CD14-positive monocyte (primary cell): Measurements from ENCODE around the gene LTO1. TPM values are rescaled to one million over a fixed set of nuclear protein-coding genes. Genes with fewer than 3 reads are reported as not detected.

Experiments
- DNase-seq, 3 donors: peaks; one replicate each; pipeline ENCODE4 v3.0.0-alpha.2; 2011 to 2022
- H2AFZ ChIP-seq: 2 replicates; pipeline ENCODE4 v1.6.0; 2012; ENCODE audit warnings: mild to moderate bottlenecking, low read depth, low read length, inconsistent platforms; ENCODE audit not compliant: insufficient read depth, poor library complexity, severe bottlenecking
- H3K27ac ChIP-seq, 2 donors: 1 replicate in 1 of 2; 2 replicates in 1 of 2; pipeline ENCODE4 v1.5.1; 2012 to 2013; ENCODE audit warnings: low read length in 2 of 2, control low read depth in 1 of 2, inconsistent platforms in 1 of 2, low read depth in 1 of 2, mild to moderate bottlenecking in 1 of 2
- H3K27me3 ChIP-seq, 2 donors: one replicate each; pipeline versions ENCODE4 v1.6.0 to v1.6.1; 2011 to 2013; ENCODE audit warnings: low read length in 2 of 2; ENCODE audit not compliant: control insufficient read depth in 2 of 2, insufficient read depth in 2 of 2
- H3K36me3 ChIP-seq, 2 donors: replicated peaks in 1 of 2; 1 replicate in 1 of 2; 2 replicates in 1 of 2; pipeline versions ENCODE4 v1.5.1 to v1.6.1; 2012 to 2013; ENCODE audit warnings: low read length in 2 of 2, control low read depth in 1 of 2, inconsistent platforms in 1 of 2, mild to moderate bottlenecking in 1 of 2; ENCODE audit not compliant: insufficient read depth in 2 of 2, control insufficient read depth in 1 of 2
- H3K4me1 ChIP-seq, 2 donors: 1 replicate in 1 of 2; 2 replicates in 1 of 2; pipeline versions ENCODE4 v1.5.1 to v1.6.1; 2012 to 2013; ENCODE audit warnings: low read length in 2 of 2, control low read depth in 1 of 2, inconsistent platforms in 1 of 2, mild to moderate bottlenecking in 1 of 2, moderate library complexity in 1 of 2; ENCODE audit not compliant: insufficient read depth in 2 of 2, control insufficient read depth in 1 of 2
- H3K4me2 ChIP-seq: replicated peaks from 2 replicates; pipeline ENCODE3; 2012; ENCODE audit warnings: low read length, moderate library complexity, mild to moderate bottlenecking; ENCODE audit not compliant: poor library complexity, severe bottlenecking; ENCODE audit errors: extremely low read depth
- H3K4me3 ChIP-seq, 3 experiments: fragments of 200-600 bp in 1 of 3; sonication (generic) in 1 of 3; replicated peaks in 1 of 3; 1 replicate in 2 of 3; 2 replicates in 1 of 3; pipeline ENCODE4 v1.5.1; 2011 to 2013; ENCODE audit warnings: low read length in 3 of 3, mild to moderate bottlenecking in 3 of 3, control low read depth in 2 of 3, low read depth in 2 of 3, inconsistent platforms in 1 of 3, moderate library complexity in 1 of 3
- H3K79me2 ChIP-seq: 2 replicates; pipeline ENCODE4 v1.6.0; 2012; ENCODE audit warnings: mild to moderate bottlenecking, control low read depth, inconsistent platforms, low read length, moderate library complexity; ENCODE audit not compliant: insufficient read depth
- H3K9ac ChIP-seq: 2 replicates; pipeline ENCODE4 v1.6.0; 2017; ENCODE audit warnings: low read length, mild to moderate bottlenecking; ENCODE audit not compliant: insufficient read depth, poor library complexity, severe bottlenecking
- H3K9me3 ChIP-seq, 2 donors: replicated peaks in 1 of 2; 1 replicate in 1 of 2; 2 replicates in 1 of 2; pipeline versions ENCODE4 v1.5.1 to v1.6.1; 2012 to 2013; ENCODE audit warnings: low read length in 2 of 2, control low read depth in 1 of 2; ENCODE audit not compliant: control insufficient read depth in 1 of 2, insufficient read depth in 1 of 2
- H4K20me1 ChIP-seq: 2 replicates; pipeline ENCODE4 v1.6.0; 2012; ENCODE audit warnings: mild to moderate bottlenecking, low read length, control low read depth, moderate library complexity; ENCODE audit not compliant: insufficient read depth
- H3K27ac Mint-ChIP-seq, 7 donors: one replicate each; pipeline ENCODE4 v1.8.0; 2020; ENCODE audit warnings: mild to moderate bottlenecking in 7 of 7, mixed read lengths in 7 of 7, moderate library complexity in 6 of 7, inconsistent platforms in 2 of 7
- H3K27me3 Mint-ChIP-seq, 3 donors: one replicate each; pipeline ENCODE4 v1.8.0; 2021 to 2022; ENCODE audit warnings: low read depth in 3 of 3, mild to moderate bottlenecking in 3 of 3, mixed read lengths in 3 of 3, moderate library complexity in 3 of 3, inconsistent platforms in 1 of 3
- H3K36me3 Mint-ChIP-seq, 2 donors: one replicate each; pipeline ENCODE4 v1.8.0; 2020; ENCODE audit warnings: mixed read lengths in 2 of 2, inconsistent platforms in 1 of 2, mild to moderate bottlenecking in 1 of 2
- H3K4me1 Mint-ChIP-seq: one replicate; pipeline ENCODE4 v1.8.0; 2020; ENCODE audit warnings: mild to moderate bottlenecking, mixed read lengths
- H3K4me3 Mint-ChIP-seq, 2 donors: one replicate each; pipeline ENCODE4 v1.8.0; 2020; ENCODE audit warnings: mild to moderate bottlenecking in 2 of 2, mixed read lengths in 2 of 2, moderate library complexity in 1 of 2
- H3K9me3 Mint-ChIP-seq, 7 donors: one replicate each; pipeline ENCODE4 v1.8.0; 2020 to 2022; ENCODE audit warnings: mixed read lengths in 7 of 7, mild to moderate bottlenecking in 6 of 7, moderate library complexity in 6 of 7, inconsistent platforms in 2 of 7
- WGBS: methylation state at CpG from one replicate; pipeline ENCODE4 v1.1.5; 2013; ENCODE audit warnings: missing lambda C conversion rate; ENCODE audit not compliant: insufficient coverage; 5-methylcytosine and 5-hydroxymethylcytosine counted together
- intact Hi-C, 2 donors: fragments of 100-400 bp; cut with micrococcal nuclease; formaldehyde crosslinking; loops; one replicate each; pipeline versions ENCODE4 v1.15.0 to v1.15.1; 2023
- polyA plus RNA-seq, 3 donors: library from polyadenylated mRNA; depleted of rRNA in 1 of 3; unstranded in 2 of 3; stranded (reverse) in 1 of 3; fragments of 300-500 nt in 2 of 3; fragments of >200 nt in 1 of 3; fragmentation: Illumina TruSeq in 2 of 3; gene quantifications; 1 replicate in 2 of 3; 2 replicates in 1 of 3; pipeline ENCODE4 v1.2.3, GENCODE V29; 2012 to 2021
- TF ChIP-seq, protein P1 (sequence below): fragments of 200-600 bp; IDR thresholded peaks from one replicate; pipeline ENCODE4 v1.8.0; 2022; ENCODE audit warnings: antibody characterized with exemption, mild to moderate bottlenecking

LTO1 gene
- polyA plus RNA-seq, 3 donors, result 3.9 to 27.1 (median 5.2) TPM

DNA sequence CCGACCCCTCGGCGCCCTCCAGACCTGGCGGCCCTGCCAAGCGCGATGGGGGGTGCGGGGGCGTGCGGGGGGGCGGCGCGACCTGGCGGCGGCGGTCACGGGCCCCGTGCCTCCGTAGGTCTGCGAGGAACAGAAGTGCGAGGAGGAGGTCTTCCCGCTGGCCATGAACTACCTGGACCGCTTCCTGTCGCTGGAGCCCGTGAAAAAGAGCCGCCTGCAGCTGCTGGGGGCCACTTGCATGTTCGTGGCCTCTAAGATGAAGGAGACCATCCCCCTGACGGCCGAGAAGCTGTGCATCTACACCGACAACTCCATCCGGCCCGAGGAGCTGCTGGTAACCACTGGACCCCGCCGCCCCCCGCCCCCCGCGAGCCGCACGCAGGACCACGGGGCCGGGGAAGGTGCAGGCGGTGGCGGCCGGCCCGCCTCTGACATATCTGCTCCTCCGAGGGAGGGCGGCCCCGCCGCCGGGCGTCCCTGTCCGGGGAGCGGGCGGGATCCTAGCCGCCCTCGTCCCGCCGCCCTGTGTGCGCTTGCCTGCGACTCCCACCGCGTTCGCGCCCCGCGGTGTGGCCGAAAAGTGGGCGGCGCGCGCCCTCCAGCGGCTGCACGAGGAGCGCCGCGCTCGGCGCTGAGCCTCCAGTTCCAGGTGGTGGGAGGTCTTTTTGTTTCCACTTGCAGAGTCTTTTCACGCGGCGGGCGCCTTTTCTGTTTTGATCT, 32.1 kb downstream of the LTO1 start:
- peaks cover 25 to 55% of the 10 kb centered on the region in 2 donors for H3K27me3 ChIP-seq
- peak overlapping the region; percentile 83 for H2AFZ ChIP-seq
- H3K36me3 Mint-ChIP-seq, result peaks cover 2 to 3% of the 10 kb centered on the region in 2 donors
- peak overlapping the region; percentile 77 to 84 for H3K4me3 Mint-ChIP-seq
- H3K27me3 Mint-ChIP-seq, result peaks cover 45 to 69% (median 45%) of the 10 kb centered on the region in 3 donors
- H3K4me1 Mint-ChIP-seq, result peaks cover 23% of the 10 kb centered on the region
- no peak overlapping the region for H3K27ac Mint-ChIP-seq
- intact Hi-C loops, result loop anchor here (1.0 to 5.0 kb wide), 5 partner anchors 244 to 542 kb away; partner anchors contain the start of gene MYEOV (in 1 of the 2)
- H3K79me2 ChIP-seq, result no peaks in the 10 kb centered on the region
- peaks cover 0 to 14% (median 10%) of the 10 kb centered on the region in 7 donors for H3K9me3 Mint-ChIP-seq
- no peak overlapping the region for H3K27ac ChIP-seq
- no peaks in the 10 kb centered on the region for H4K20me1 ChIP-seq
- peak overlapping the region; percentile 59 for H3K9ac ChIP-seq
- TF ChIP-seq, protein P1, sequence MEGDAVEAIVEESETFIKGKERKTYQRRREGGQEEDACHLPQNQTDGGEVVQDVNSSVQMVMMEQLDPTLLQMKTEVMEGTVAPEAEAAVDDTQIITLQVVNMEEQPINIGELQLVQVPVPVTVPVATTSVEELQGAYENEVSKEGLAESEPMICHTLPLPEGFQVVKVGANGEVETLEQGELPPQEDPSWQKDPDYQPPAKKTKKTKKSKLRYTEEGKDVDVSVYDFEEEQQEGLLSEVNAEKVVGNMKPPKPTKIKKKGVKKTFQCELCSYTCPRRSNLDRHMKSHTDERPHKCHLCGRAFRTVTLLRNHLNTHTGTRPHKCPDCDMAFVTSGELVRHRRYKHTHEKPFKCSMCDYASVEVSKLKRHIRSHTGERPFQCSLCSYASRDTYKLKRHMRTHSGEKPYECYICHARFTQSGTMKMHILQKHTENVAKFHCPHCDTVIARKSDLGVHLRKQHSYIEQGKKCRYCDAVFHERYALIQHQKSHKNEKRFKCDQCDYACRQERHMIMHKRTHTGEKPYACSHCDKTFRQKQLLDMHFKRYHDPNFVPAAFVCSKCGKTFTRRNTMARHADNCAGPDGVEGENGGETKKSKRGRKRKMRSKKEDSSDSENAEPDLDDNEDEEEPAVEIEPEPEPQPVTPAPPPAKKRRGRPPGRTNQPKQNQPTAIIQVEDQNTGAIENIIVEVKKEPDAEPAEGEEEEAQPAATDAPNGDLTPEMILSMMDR, result peak; percentile 97
- H3K36me3 ChIP-seq, result no peaks in the 10 kb centered on the region
- H3K9me3 ChIP-seq, result peaks cover 0 to 15% of the 10 kb centered on the region in 2 donors
- WGBS, result 0% methylated on average over 64 of the region's 81 CpGs
- peak overlapping the region; percentile 51 to 87 (median 53) for H3K4me3 ChIP-seq
- DNase-seq, result peak; percentile 51 to 63 (median 57)
- H3K4me1 ChIP-seq, result peaks cover 31 to 41% of the 10 kb centered on the region in 2 donors
- H3K4me2 ChIP-seq, result peak overlapping the region; percentile 95

DNA sequence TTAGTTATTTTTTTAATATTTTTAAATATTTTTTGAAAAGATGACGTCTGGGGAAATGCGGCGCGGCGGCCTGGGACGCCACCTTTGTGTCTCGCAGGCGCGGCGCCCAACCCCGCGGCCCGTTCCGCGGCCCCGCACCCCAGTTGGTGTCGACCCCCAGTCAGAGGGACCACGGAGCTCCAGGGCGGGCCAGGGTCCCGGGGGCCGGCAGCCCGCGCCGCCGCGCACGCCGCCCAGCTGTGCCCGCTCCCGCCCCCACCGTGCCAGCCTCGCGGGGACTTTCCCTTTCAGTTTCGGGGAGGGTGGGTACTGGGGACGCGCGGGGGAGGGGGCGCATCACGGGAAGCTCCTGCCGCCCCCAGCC, 32.6 kb downstream of the LTO1 start:
- under 1% methylated on average over 36 of the region's 40 CpGs for WGBS
- Histone ChIP-seq H3K36me3 (no peaks in the 10 kb centered on the region), H4K20me1 (no peaks in the 10 kb centered on the region), H3K27ac (no peak overlapping the region), H3K4me3 (peak overlapping the region; percentile 51 to 87 (median 53)), H3K79me2 (no peaks in the 10 kb centered on the region), H3K4me1 (peaks cover 36 to 46% of the 10 kb centered on the region in 2 donors), H3K9ac (peak overlapping the region; percentile 59), H3K27me3 (peaks cover 31 to 60% of the 10 kb centered on the region in 2 donors), H2AFZ (peak overlapping the region; percentile 83), H3K9me3 (peaks cover 0 to 15% of the 10 kb centered on the region in 2 donors), H3K4me2 (peak overlapping the region; percentile 95)
- TF ChIP-seq, protein P1, result no peak
- Mint-ChIP-seq H3K36me3 (peaks cover 2 to 3% of the 10 kb centered on the region in 2 donors), H3K9me3 (peaks cover 0 to 19% (median 10%) of the 10 kb centered on the region in 7 donors), H3K27me3 (peaks cover 48 to 74% (median 51%) of the 10 kb centered on the region in 3 donors), H3K4me3 (peak overlapping the region; percentile 72 to 84), H3K4me1 (peaks cover 27% of the 10 kb centered on the region), H3K27ac (no peak overlapping the region)
- DNase-seq, result peak in 1 of 3 donors; percentile 22
- intact Hi-C loops, result loop anchor here (2.0 to 5.0 kb wide), 4 partner anchors 245 to 542 kb away; partner anchors contain the start of gene MYEOV (in 1 of the 2)
